Upper lobe of right lung (tissue), 1 donor: ENCODE data around the gene ZMYM3. TPM values are rescaled to one million over a fixed set of nuclear protein-coding genes. Genes with fewer than 3 reads are reported as not detected.

Experiments
- ATAC-seq: fragments of 200-7000 bp; cut with Tn5 transposase; one replicate; pipeline ENCODE4 v1.9.1; 2020; ENCODE audit warnings: mild to moderate bottlenecking, moderate library complexity
- DNase-seq: peaks from one replicate; pipeline ENCODE4 v3.0.0-alpha.2; 2020
- H3K27ac ChIP-seq: fragments of 200-600 bp; one replicate; pipeline ENCODE4 v1.8.0; 2022
- H3K27me3 ChIP-seq: fragments of 200-600 bp; one replicate; pipeline ENCODE4 v1.8.0; 2022; ENCODE audit warnings: mild to moderate bottlenecking
- H3K36me3 ChIP-seq: fragments of 200-600 bp; one replicate; pipeline ENCODE4 v1.8.0; 2022
- H3K4me1 ChIP-seq: fragments of 200-600 bp; one replicate; pipeline ENCODE4 v1.8.0; 2022
- H3K4me3 ChIP-seq: fragments of 200-600 bp; one replicate; pipeline ENCODE4 v1.8.0; 2022; ENCODE audit warnings: mild to moderate bottlenecking
- H3K9me3 ChIP-seq: fragments of 200-600 bp; one replicate; pipeline ENCODE4 v1.8.0; 2022
- CTCF ChIP-seq: fragments of 200-600 bp; IDR thresholded peaks from one replicate; pipeline ENCODE4 v1.8.0; 2022; ENCODE audit warnings: antibody characterized with exemption
- intact Hi-C: fragments of 100-400 bp; cut with DNase I; formaldehyde crosslinking; loops from one replicate; pipeline ENCODE4 v1.11.0; 2022
- total RNA-seq: library from RNA; stranded (reverse); fragmentation: NEBNext Ultra II Directional; extraction: Animal tissue kit (Norgen Biotek cat#: 25700); gene quantifications from one replicate; pipeline ENCODE4 v1.2.1, GENCODE V29; 2021
- donor health status: DM: no; HTN: yes; CAD: no; lungs with severe emphysema.

ZMYM3 gene
- total RNA-seq, 1 donor from 2014 or later = 24.9 TPM

GRCh38 chrX:71198066-71198465 is 55.9 kb downstream of the ZMYM3 start:
- intact Hi-C loops = no loop called here
- H3K27me3 ChIP-seq = no peaks in the 10 kb centered on the region
- H3K4me3 ChIP-seq = peak overlapping the region; percentile 35
- ATAC-seq (peak; percentile 67), DNase-seq (no peak)
- no peaks in the 10 kb centered on the region for H3K36me3 ChIP-seq
- TF ChIP-seq CTCF = no peak
- H3K4me1 ChIP-seq = no peaks in the 10 kb centered on the region
- no peaks in the 10 kb centered on the region for H3K9me3 ChIP-seq
- peak overlapping the region; percentile 42 for H3K27ac ChIP-seq

DNA sequence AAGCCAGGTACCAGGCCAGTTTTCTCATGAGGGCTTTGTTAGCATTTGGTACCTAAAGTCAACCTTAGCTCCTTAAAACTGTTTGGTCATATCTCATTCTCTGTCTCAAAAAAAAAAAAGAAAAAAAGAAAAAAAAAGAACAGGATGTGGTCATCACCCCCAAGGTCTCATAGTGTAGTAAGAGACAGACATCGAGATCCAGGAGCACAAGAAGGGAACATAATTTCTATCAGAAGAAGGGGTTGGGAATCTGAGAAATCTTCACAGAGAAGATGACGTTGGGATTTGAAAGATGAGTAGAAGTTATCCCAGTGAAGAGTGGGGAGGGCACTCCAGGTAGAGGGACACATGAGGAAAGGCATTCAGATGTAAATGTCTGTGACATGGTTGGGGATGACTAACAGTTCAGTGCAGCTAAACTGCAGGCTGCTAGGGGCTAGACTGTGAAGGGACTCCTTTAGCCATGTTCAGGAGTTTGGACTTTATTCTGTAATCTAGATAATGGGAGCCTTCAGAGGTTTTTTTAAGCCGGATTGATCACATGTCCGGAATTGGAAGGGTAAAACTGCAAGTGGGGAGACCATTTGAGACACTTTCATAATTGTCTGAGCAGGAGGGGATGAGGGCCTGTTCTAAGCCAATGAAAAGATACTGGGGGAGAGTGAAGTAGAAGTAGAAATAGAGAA is 57.8 kb downstream of the ZMYM3 start:
- H3K36me3 ChIP-seq = no peaks in the 10 kb centered on the region
- H3K4me3 ChIP-seq = peak overlapping the region; percentile 35
- TF ChIP-seq CTCF = no peak
- ATAC-seq = no peak
- no peaks in the 10 kb centered on the region for H3K9me3 ChIP-seq
- DNase-seq = no peak
- H3K27ac ChIP-seq = no peak overlapping the region
- no peaks in the 10 kb centered on the region for H3K4me1 ChIP-seq
- no peaks in the 10 kb centered on the region for H3K27me3 ChIP-seq
- intact Hi-C loops = no loop called here

DNA sequence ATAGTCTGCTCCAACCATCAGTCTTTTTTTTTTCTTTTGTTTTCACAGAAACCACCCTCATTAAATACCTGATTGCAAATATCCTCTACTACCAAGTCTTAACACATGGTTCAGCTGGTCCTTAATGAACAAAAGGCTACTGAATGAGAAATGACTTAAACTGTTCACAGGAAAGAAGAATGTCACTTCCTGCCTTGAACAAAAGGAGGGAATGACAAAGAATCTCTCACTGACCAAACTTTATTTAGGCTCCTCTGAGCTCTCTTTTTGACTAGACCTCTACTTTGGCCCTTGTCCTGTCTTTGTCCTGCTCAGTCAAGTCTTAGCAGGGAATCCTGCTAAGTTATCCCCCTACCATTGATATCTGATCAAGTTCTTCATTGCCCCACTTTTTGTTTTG is 62.7 kb downstream of the ZMYM3 start:
- Histone ChIP-seq H3K27me3 (no peaks in the 10 kb centered on the region), H3K4me1 (no peaks in the 10 kb centered on the region), H3K4me3 (no peak overlapping the region), H3K36me3 (no peaks in the 10 kb centered on the region), H3K27ac (no peak overlapping the region), H3K9me3 (no peaks in the 10 kb centered on the region)
- no peak for ATAC-seq
- no peak for TF ChIP-seq CTCF
- intact Hi-C loops = no loop called here
- DNase-seq = no peak

Other genes with a start within 250 kb of the ZMYM3 start
- 53.6 TPM for gene SNX12, start 185.8 kb downstream of the ZMYM3 start, total RNA-seq
- 31.6 TPM for gene FOXO4, start 158.3 kb downstream of the ZMYM3 start, total RNA-seq
- gene CXorf65, start 147.4 kb downstream of the ZMYM3 start, total RNA-seq = not detected
- gene IL2RG, start 142.6 kb downstream of the ZMYM3 start, total RNA-seq = 20.8 TPM
- gene MED12, start 135.5 kb downstream of the ZMYM3 start, total RNA-seq = 48.5 TPM
- 0.69 TPM for gene NLGN3, start 109.3 kb downstream of the ZMYM3 start, total RNA-seq
- 5.4 TPM for gene GJB1, start 30.9 kb downstream of the ZMYM3 start, total RNA-seq
- 208 TPM for gene NONO, start 29.5 kb upstream of the ZMYM3 start, total RNA-seq
- 0.38 TPM for gene ITGB1BP2, start 47.6 kb upstream of the ZMYM3 start, total RNA-seq
- gene TAF1, start 112.2 kb upstream of the ZMYM3 start, total RNA-seq = 35.0 TPM